GM10248 (cell line): ENCODE data around the gene AMOTL1.

Experiments used
- CTCF ChIA-PET: fragments of 300-600 bp; sonication (Branson Sonifier 250); formaldehyde crosslinking; extraction: SDS; loops from one replicate; lab custom pipeline; 2021; ENCODE audit warnings: antibody characterized with exemption; lab: Yijun Ruan, JAX
- POLR2A ChIA-PET: fragments of 350-650 bp; sonication (Branson Sonifier 250); formaldehyde crosslinking; extraction: SDS; loops from one replicate; lab custom pipeline; 2020; ENCODE audit warnings: antibody characterized with exemption; lab: Yijun Ruan, JAX
- DNase-seq: peaks from one replicate; pipeline ENCODE4 v3.0.0; 2012; ENCODE audit errors: extremely low spot score
- CTCF ChIP-seq: IDR thresholded peaks from 2 replicates; pipeline ENCODE4 v1.5.1; 2012; ENCODE audit warnings: mild to moderate bottlenecking, low read depth; ENCODE audit errors: extremely low read depth, missing control alignments, control extremely low read depth

AMOTL1 gene

DNA sequence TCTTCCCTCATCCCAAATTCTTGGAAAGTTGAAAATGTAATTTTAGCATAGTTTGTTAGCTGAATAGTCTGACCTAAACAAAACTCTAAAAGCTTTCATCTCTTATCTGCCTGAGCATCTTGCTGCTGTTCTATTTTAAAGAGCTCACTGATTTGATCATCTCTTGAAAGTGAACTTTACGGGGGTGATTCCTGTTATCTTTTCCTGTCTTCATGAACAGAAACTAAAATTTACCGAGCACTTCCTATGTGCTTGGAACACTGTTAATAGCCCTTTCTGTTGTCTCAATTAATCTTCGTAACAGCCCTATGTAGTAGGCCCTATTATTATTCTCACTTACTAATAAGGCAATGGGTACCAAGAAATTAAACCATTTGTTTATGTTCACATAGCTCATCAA is 12.3 kb downstream of the AMOTL1 start:
- CTCF ChIA-PET, result interaction anchor here (1.0 to 1.3 kb wide), 3 partner anchors 9 to 117 kb away, joined by 3 to 5 read pairs (median 3); no protein-coding TSS in a partner anchor
- POLR2A ChIA-PET, result no interaction called here
- no peak for TF ChIP-seq CTCF
- DNase-seq, result no peak

- CTCF ChIA-PET, result interaction anchor here (1.4 kb wide), 1 partner anchor 9 kb away, joined by 3 read pairs; no protein-coding TSS in a partner anchor
- POLR2A ChIA-PET, result no interaction called here
- no peak for DNase-seq
- TF ChIP-seq CTCF, result no peak
These were observed 13.7 kb downstream of the AMOTL1 start for GRCh38 chr11:94781837-94782236.

DNA sequence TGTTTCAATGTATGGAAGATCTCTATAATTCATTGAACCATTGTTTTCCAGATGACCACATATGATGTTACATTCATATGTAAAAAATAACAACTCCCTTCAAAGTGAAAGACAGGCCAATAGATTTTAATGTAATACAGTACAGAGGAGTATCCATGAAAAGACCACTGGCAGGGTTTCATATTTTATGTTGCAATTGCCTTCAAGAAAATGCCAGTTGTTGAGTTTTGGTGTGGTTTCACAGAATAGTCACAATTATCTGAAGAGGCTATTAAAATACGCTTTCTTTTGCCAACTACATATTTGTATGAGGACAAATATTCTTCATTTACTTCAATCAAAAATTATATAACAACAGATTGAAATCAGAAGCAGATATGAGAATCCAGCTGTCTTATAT is 14.3 kb downstream of the AMOTL1 start:
- CTCF ChIA-PET, result interaction anchor here (1.4 kb wide), 1 partner anchor 8 kb away, joined by 3 read pairs; no protein-coding TSS in a partner anchor
- POLR2A ChIA-PET, result no interaction called here
- DNase-seq, result no peak
- no peak for TF ChIP-seq CTCF

- no peak for TF ChIP-seq CTCF
- no peak for DNase-seq
- CTCF ChIA-PET, result interaction anchor here (1.2 to 2.0 kb wide), 3 partner anchors 8 to 113 kb away, joined by 4 to 6 read pairs (median 4); no protein-coding TSS in a partner anchor
- POLR2A ChIA-PET, result no interaction called here
These were observed 16.7 kb downstream of the AMOTL1 start for GRCh38 chr11:94784884-94785283.

GRCh38 chr11:94785509-94785908 is 17.4 kb downstream of the AMOTL1 start:
- no peak for TF ChIP-seq CTCF
- DNase-seq, result no peak
- POLR2A ChIA-PET, result no interaction called here
- CTCF ChIA-PET, result interaction anchor here (1.1 to 2.2 kb wide), 6 partner anchors 9 to 113 kb away, joined by 3 to 11 read pairs (median 4); no protein-coding TSS in a partner anchor

DNA sequence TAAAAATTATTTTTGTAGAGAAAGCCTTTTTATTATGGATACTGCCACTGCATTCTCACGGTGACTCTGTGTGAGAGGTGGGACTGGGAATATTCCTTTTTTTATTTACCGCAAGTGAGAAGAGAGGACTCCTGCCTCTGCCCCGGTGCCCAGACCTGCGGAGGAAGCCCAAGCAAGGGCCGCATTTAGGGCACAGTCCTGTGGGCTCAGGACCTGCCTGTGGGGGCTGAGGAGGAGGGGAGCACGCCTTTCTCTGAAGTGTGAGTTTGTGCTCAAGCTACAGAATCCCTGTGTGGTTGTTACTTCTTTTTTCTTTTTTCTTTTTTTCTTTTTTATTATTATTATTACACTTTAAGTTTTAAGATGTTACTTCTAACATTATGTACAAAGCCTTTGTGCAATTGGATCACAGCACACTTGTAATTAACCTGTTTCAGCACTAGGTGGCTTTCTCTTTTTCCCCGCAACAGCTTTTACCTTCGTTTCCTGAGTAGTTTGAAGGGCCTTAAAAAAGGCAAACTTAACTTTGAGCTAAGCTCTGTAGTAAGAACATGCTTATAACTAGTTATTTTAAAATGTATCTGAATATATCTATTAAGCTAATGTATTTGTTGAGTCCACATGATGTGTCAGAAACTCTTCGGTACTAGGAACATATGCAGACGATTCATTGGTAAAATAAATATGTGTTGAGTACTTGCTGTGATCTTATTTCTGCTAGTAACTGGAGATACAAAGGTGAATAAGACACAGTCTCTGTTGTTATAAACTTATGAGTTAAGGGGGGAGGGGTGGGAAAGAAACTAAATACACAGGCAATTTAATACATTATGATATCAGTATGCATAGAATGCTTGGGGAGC is 18.3 kb downstream of the AMOTL1 start:
- DNase-seq, result peak; percentile 47
- peak; percentile 41 for TF ChIP-seq CTCF
- ChIA-PET POLR2A (no interaction called here), CTCF (interaction anchor here (0.8 to 2.2 kb wide), 15 partner anchors 9 to 111 kb away, joined by 3 to 11 read pairs (median 3); partner anchors contain the start of gene AMOTL1)
